Thyroid gland (tissue), 4 donors: Measurements from ENCODE around the gene RRAGC. TPM values are rescaled to one million over a fixed set of nuclear protein-coding genes. Genes with fewer than 3 reads are reported as not detected.
"Not testable (repeated sequence)": the region's sequence is repeated elsewhere in the genome, so short reads cannot be mapped to it uniquely, and the experiment has no call there.

ENCODE experiments used
- DNase-seq, 2 donors: peaks; one replicate each; pipeline ENCODE4 v3.0.0-alpha.2; 2019
- H3K27ac ChIP-seq, 3 donors: fragments of 200-600 bp; sonication (generic); 1 replicate in 2 of 3; 2 replicates in 1 of 3; pipeline ENCODE4 v1.5.1; 2016 to 2019; ENCODE audit warnings: mild to moderate bottlenecking in 1 of 3, moderate library complexity in 1 of 3
- H3K27me3 ChIP-seq: fragments of 200-600 bp; sonication (generic); one replicate; pipeline ENCODE4 v1.5.1; 2019
- H3K36me3 ChIP-seq, 2 donors: fragments of 200-600 bp; sonication (generic); one replicate each; pipeline ENCODE4 v1.5.1; 2016 to 2019
- H3K4me1 ChIP-seq, 2 donors: fragments of 200-600 bp; sonication (generic); one replicate each; pipeline ENCODE4 v1.5.1; 2017 to 2019
- H3K4me3 ChIP-seq, 3 donors: fragments of 200-600 bp; sonication (generic); replicated peaks in 1 of 3; 1 replicate in 2 of 3; 2 replicates in 1 of 3; pipeline ENCODE4 v1.5.1; 2016; ENCODE audit warnings: mild to moderate bottlenecking in 1 of 3
- H3K9me3 ChIP-seq: fragments of 200-600 bp; sonication (generic); one replicate; pipeline ENCODE4 v1.5.1; 2017
- POLR2A ChIP-seq, 2 donors: fragments of 450-650 bp; IDR thresholded peaks; one replicate each; pipeline ENCODE4 v1.6.1; 2017; ENCODE audit warnings: antibody characterized with exemption in 2 of 2, mild to moderate bottlenecking in 2 of 2, moderate library complexity in 1 of 2
- WGBS, 2 donors: methylation state at CpG; one replicate each; pipeline ENCODE4 v1.1.5; 2017; 5-methylcytosine and 5-hydroxymethylcytosine counted together
- intact Hi-C: fragments of 100-400 bp; cut with DNase I; formaldehyde crosslinking; loops from one replicate; pipeline ENCODE4 v1.15.1; 2023
- total RNA-seq, 4 donors: library from RNA; depleted of rRNA; stranded (reverse); fragments of >200 nt; gene quantifications; one replicate each; pipeline ENCODE4 v1.2.3, GENCODE V29; 2016
- TF ChIP-seq, protein P1 (sequence below), 6 experiments: fragments of 200-600 bp in 3 of 6; fragments of 450-650 bp in 3 of 6; sonication (generic) in 3 of 6; IDR thresholded peaks; one replicate each; pipeline ENCODE4 v1.5.1; 2016 to 2019; ENCODE audit warnings: antibody characterized with exemption in 6 of 6, mild to moderate bottlenecking in 2 of 6, inconsistent platforms in 1 of 6, moderate library complexity in 1 of 6

Gene RRAGC
- total RNA-seq, 4 donors from 2014 or later, result 13.2 to 20.3 (median 15.7) TPM

GRCh38 chr1:38814444-38814983 lies 45.1 kb downstream of the RRAGC start:
- Histone ChIP-seq H3K27me3 (peaks cover 14% of the 10 kb centered on the region), H3K4me1 (peaks cover 5 to 11% of the 10 kb centered on the region in 2 donors), H3K4me3 (no peak overlapping the region), H3K27ac (no peak overlapping the region), H3K9me3 (no peaks in the 10 kb centered on the region), H3K36me3 (no peaks in the 10 kb centered on the region)
- 50 to 53% methylated on average over 7 of the region's 7 CpGs for WGBS, 2 donors
- TF ChIP-seq, protein P1, sequence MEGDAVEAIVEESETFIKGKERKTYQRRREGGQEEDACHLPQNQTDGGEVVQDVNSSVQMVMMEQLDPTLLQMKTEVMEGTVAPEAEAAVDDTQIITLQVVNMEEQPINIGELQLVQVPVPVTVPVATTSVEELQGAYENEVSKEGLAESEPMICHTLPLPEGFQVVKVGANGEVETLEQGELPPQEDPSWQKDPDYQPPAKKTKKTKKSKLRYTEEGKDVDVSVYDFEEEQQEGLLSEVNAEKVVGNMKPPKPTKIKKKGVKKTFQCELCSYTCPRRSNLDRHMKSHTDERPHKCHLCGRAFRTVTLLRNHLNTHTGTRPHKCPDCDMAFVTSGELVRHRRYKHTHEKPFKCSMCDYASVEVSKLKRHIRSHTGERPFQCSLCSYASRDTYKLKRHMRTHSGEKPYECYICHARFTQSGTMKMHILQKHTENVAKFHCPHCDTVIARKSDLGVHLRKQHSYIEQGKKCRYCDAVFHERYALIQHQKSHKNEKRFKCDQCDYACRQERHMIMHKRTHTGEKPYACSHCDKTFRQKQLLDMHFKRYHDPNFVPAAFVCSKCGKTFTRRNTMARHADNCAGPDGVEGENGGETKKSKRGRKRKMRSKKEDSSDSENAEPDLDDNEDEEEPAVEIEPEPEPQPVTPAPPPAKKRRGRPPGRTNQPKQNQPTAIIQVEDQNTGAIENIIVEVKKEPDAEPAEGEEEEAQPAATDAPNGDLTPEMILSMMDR (IDR thresholded peaks at IDR 0.05), result no peak
- TF ChIP-seq POLR2A (IDR thresholded peaks at IDR 0.05), result no peak
- no peak for DNase-seq
- intact Hi-C loops, result no loop called here

GRCh38 chr1:38812981-38813380 lies 46.6 kb downstream of the RRAGC start:
- WGBS, 2 donors, result 66 to 67% methylated on average over 5 of the region's 5 CpGs
- no peak for TF ChIP-seq POLR2A (IDR thresholded peaks at IDR 0.05)
- TF ChIP-seq, protein P1 (IDR thresholded peaks at IDR 0.05), result no peak
- Histone ChIP-seq H3K4me1 (peaks cover 0 to 2% of the 10 kb centered on the region in 2 donors), H3K27me3 (peaks cover 4% of the 10 kb centered on the region), H3K27ac (no peak overlapping the region), H3K4me3 (no peak overlapping the region), H3K36me3 (no peaks in the 10 kb centered on the region), H3K9me3 (no peaks in the 10 kb centered on the region)
- DNase-seq, result no peak
- intact Hi-C loops, result no loop called here

DNA sequence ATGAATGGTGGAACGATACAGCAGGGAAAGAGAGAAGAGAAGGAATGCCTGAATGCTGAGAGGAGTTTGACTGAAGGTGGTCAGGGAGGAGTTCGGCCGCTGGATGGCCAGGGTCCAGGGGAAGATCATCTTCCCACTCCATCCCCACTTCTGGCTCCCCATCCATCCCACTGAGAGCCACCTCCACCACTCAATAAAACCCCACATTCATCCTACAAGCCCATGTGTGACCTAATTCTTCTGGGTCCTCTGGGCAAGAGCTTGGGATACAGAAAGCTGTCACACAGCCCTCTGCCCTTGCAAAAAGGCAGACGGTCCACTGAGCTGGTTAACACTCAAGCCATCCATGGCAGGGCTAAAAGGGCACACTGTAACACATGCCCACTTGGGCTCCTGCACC lies 48.1 kb downstream of the RRAGC start:
- H3K9me3 ChIP-seq, H3K27me3 ChIP-seq: not testable (repeated sequence)

DNA sequence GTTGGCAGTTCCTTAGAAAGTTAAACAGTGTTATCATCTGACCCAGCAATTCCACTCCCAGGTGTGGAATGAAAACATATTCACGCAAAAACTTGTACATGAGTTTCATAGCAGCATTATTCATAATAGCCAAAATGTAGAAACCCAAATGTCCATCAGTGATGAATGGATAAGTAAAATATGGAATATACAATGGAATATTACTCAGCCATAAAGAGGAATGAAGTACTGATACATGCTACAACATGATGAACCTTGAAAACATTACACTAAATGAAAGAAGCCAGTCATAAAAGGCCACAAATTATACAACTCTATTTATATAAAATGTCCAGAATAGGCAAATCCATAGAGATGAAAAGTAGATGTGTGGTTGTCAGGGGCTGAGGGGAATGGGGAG lies 53.5 kb downstream of the RRAGC start:
- H3K4me3 ChIP-seq, result no peak overlapping the region
- TF ChIP-seq, protein P1 (IDR thresholded peaks at IDR 0.05), result no peak
- TF ChIP-seq POLR2A (IDR thresholded peaks at IDR 0.05), result no peak
- no peaks in the 10 kb centered on the region for H3K4me1 ChIP-seq
- no peaks in the 10 kb centered on the region for H3K9me3 ChIP-seq
- 95 to 100% methylated on average over 1 of the region's 1 CpG for WGBS, 2 donors
- peaks cover 9% of the 10 kb centered on the region for H3K27me3 ChIP-seq
- DNase-seq, result no peak
- no peaks in the 10 kb centered on the region for H3K36me3 ChIP-seq
- intact Hi-C loops, result no loop called here
- no peak overlapping the region for H3K27ac ChIP-seq

More for the DNA sequence above, 48.1 kb downstream of the RRAGC start:
- H3K27ac ChIP-seq, H3K4me1 ChIP-seq, H3K36me3 ChIP-seq, intact Hi-C loops, DNase-seq, H3K4me3 ChIP-seq: not testable (repeated sequence)
- WGBS, 2 donors, result 75 to 84% methylated on average over 4 of the region's 4 CpGs

- Histone ChIP-seq H3K27me3 (peaks cover 9% of the 10 kb centered on the region), H3K4me3 (no peak overlapping the region), H3K9me3 (no peaks in the 10 kb centered on the region), H3K27ac (no peak overlapping the region), H3K4me1 (no peaks in the 10 kb centered on the region), H3K36me3 (no peaks in the 10 kb centered on the region)
- intact Hi-C loops, result no loop called here
- no peak for TF ChIP-seq POLR2A (IDR thresholded peaks at IDR 0.05)
- TF ChIP-seq, protein P1 (IDR thresholded peaks at IDR 0.05), result no peak
- DNase-seq, result no peak
- 51 to 53% methylated on average over 8 of the region's 8 CpGs for WGBS, 2 donors
These were observed 54.5 kb downstream of the RRAGC start for GRCh38 chr1:38805036-38805435.
